BJ (cell line): Measurements from ENCODE around the gene SELENOH. TPM values are rescaled to one million over a fixed set of nuclear protein-coding genes. Genes with fewer than 3 reads are reported as not detected.
"Not testable (repeated sequence)": the region's sequence is repeated elsewhere in the genome, so short reads cannot be mapped to it uniquely, and the experiment has no call there.

Experiments used
- CTCF ChIA-PET: fragments of 350-600 bp; formaldehyde crosslinking; extraction: SDS; loops from one replicate; lab custom pipeline; 2021; ENCODE audit warnings: antibody characterized with exemption, inconsistent platforms; lab: Yijun Ruan, JAX
- POLR2A ChIA-PET: fragments of 300-600 bp; sonication (Branson Sonifier 250); formaldehyde crosslinking; extraction: SDS; loops from one replicate; lab custom pipeline; 2021; ENCODE audit warnings: antibody characterized with exemption; lab: Charles Lee
- DNase-seq: peaks from one replicate; pipeline ENCODE4 v3.0.0-alpha.2; 2011; ENCODE audit warnings: low read depth
- H3K27me3 ChIP-seq: 2 replicates; pipeline ENCODE4 v1.6.0; 2011; ENCODE audit warnings: low read length; ENCODE audit not compliant: control insufficient read depth, insufficient read depth
- H3K36me3 ChIP-seq: 2 replicates; pipeline ENCODE4 v1.5.1; 2011; ENCODE audit warnings: low read length; ENCODE audit not compliant: control insufficient read depth, insufficient read depth
- H3K4me3 ChIP-seq: 2 replicates; pipeline ENCODE4 v1.5.1; 2011; ENCODE audit warnings: low read depth, mild to moderate bottlenecking, control low read depth, low read length
- polyA plus RNA-seq: library from polyadenylated mRNA; depleted of rRNA; stranded (reverse); fragments of >200 nt; gene quantifications from 2 replicates; pipeline ENCODE4 v1.2.3, GENCODE V29; 2011
- TF ChIP-seq, protein P1 (sequence below): IDR thresholded peaks from 2 replicates; pipeline ENCODE4 v1.5.1; 2011; ENCODE audit warnings: low read depth, mild to moderate bottlenecking, control low read depth, inconsistent platforms, low read length, moderate library complexity; ENCODE audit not compliant: insufficient read depth

Gene SELENOH
- polyA plus RNA-seq, 1 experiment: 50.7 TPM

DNA sequence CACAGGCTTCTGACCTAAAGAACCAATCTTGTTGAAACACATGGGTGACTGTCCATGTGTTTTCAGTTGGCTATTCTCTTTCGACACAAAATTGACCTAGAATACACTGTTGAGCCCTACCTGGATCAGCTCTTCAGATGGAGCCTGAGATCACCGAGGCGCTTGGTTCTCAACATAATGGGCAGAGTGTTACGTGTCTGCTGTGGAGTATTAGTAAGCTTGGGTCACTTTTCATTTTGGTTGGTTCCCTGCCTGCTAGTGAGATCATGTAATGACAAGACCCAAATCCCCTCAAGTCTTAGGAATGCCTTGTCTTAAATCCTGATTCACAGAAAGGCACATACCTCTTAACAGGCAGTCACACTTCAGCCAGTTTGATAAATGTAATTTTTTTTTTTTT is 38.0 kb upstream of the SELENOH start:
- Histone ChIP-seq H3K4me3 (no peak overlapping the region), H3K36me3 (peaks cover 21% of the 10 kb centered on the region), H3K27me3 (no peaks in the 10 kb centered on the region)
- DNase-seq: no peak
- TF ChIP-seq, protein P1, sequence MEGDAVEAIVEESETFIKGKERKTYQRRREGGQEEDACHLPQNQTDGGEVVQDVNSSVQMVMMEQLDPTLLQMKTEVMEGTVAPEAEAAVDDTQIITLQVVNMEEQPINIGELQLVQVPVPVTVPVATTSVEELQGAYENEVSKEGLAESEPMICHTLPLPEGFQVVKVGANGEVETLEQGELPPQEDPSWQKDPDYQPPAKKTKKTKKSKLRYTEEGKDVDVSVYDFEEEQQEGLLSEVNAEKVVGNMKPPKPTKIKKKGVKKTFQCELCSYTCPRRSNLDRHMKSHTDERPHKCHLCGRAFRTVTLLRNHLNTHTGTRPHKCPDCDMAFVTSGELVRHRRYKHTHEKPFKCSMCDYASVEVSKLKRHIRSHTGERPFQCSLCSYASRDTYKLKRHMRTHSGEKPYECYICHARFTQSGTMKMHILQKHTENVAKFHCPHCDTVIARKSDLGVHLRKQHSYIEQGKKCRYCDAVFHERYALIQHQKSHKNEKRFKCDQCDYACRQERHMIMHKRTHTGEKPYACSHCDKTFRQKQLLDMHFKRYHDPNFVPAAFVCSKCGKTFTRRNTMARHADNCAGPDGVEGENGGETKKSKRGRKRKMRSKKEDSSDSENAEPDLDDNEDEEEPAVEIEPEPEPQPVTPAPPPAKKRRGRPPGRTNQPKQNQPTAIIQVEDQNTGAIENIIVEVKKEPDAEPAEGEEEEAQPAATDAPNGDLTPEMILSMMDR: no peak
- ChIA-PET POLR2A (no interaction called here), CTCF (interaction anchor here (0.8 to 1.8 kb wide), 2 partner anchors 41 to 97 kb away, joined by 3 to 4 read pairs; no protein-coding TSS in a partner anchor)

DNA sequence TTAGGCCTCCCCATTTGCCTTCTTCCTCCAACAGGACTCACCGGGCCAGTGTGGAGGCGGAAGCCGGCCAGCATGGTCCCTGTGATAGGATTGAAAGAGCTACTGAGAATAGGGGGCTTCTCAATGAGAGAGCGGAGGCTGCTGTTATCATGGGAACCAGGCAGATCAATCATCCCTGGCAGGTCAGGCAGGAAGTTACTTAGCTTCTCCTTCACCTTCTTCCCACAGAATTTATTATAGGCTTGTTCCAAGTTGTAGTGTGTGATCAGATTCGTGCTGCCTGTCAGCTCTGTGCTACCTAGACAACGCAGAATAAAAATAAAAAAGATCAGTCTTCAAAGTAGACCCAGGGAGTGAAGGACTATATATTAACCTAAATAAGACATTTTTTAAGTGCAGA is 36.4 kb upstream of the SELENOH start:
- no peak for DNase-seq
- POLR2A ChIA-PET: no interaction called here
- Histone ChIP-seq H3K27me3 (no peaks in the 10 kb centered on the region), H3K4me3 (no peak overlapping the region), H3K36me3 (peaks cover 14% of the 10 kb centered on the region)
- TF ChIP-seq, protein P1: no peak
- CTCF ChIA-PET: interaction anchor here (1.2 to 2.7 kb wide), 2 partner anchors 96 to 249 kb away, joined by 3 to 6 read pairs; no protein-coding TSS in a partner anchor

DNA sequence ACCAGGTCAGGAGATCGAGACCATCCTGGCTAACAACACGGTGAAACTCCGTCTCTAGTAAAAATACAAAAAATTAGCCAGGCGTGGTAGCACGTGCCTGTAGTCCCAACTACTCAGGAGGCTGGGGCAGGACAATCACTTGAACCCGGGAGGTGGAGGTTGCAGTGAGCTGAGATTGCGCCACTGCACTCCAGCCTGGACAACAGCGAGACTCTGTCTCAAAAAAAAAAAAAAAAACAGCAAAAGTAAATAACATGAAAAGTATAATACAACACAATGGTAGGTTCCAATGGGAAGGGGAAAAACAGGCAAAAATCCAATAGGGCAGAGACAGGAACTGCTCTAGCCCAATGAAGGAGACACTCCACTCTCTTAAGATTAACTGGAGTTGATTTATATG is 35.9 kb upstream of the SELENOH start:
- POLR2A ChIA-PET, DNase-seq: not testable (repeated sequence)

DNA sequence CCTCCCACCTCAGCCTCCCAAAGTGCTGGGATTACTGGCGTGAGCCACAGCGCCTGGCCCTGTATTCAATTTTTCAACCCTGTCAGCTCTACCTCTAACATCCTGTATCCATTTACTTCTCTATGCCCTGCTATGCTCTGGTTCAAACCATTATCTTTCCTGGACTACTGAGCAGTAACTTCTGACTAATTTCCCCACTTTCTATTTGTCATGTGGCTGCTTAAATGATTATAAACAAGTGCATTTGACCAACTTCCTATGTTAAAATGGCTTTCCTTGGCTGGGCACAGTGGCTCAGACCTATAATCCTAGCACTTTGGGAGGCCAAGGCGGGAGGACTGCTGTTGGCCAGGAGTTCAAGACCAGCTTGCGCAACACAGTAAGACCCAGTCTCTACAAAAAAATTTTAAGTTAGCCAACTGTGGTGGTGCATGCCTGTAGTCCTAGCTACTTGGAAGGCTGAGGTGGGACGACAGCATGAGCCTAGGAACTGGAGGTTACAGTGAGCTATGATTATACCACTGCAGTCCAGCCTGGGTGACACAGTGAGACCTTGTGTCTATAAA is 31.4 kb upstream of the SELENOH start:
- ChIA-PET CTCF (interaction anchor here (0.6 to 1.1 kb wide), 4 partner anchors 50 to 217 kb away, joined by 3 to 5 read pairs (median 3); no protein-coding TSS in a partner anchor), POLR2A (no interaction called here)
- no peak overlapping the region for H3K4me3 ChIP-seq
- DNase-seq: no peak
- H3K36me3 ChIP-seq: peaks cover under 1% of the 10 kb centered on the region
- TF ChIP-seq, protein P1: no peak
- no peaks in the 10 kb centered on the region for H3K27me3 ChIP-seq

More for the DNA sequence above, 35.9 kb upstream of the SELENOH start:
- H3K27me3 ChIP-seq, H3K4me3 ChIP-seq: not testable (repeated sequence)
- peaks cover 12% of the 10 kb centered on the region for H3K36me3 ChIP-seq
- CTCF ChIA-PET: interaction anchor here (1.2 to 2.7 kb wide), 2 partner anchors 95 to 249 kb away, joined by 3 to 6 read pairs; no protein-coding TSS in a partner anchor

DNA sequence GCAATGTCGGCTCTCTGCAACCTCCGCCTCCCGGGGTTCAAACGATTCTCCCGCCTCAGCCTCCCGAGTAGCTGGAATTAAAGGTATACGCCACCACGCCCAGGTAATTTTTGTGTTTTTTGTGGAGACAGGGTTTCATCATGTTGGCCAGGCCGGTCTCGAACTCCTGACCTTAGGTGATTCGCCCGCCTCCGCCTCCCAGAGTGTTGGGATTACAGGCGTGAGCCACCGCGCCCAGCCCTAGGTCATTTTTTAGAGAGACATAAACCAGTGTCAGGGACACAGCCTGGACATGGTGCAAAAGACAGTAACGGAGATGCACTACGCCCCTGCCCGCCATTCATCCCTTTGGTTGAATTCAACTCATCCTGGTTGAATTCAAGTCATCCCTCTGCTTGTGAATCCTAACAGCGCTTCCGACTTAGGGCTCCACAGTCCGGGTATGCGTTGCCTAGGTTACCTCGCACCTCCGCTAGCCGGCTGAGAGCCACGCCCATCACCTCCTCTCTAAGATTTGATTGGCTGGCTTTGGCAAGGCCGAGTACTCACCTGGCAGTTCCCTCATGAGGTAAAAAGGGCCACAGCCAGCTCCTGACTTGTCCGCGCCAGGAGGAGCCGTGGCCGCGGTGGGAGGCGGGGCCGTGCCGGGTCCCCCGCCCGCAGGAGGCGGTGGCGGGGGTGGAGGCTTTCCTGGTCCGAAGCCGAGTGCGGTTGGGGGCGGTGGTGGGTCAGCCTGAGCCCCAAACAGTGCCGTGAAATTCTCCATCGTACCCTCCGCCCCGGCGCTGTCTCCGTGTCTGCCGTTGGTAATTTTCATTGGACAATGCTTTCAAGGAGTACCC is 29.7 kb upstream of the SELENOH start, which contains the start of gene MED19:
Gene MED19 (minus strand): TSS at position 802 of the 842 bp plus-strand sequence. CDS start 36 bp downstream, at position 766.
- TF ChIP-seq, protein P1: no peak
- no peaks in the 10 kb centered on the region; the same call in 1 of the 2 replicates for H3K36me3 ChIP-seq
- no peaks in the 10 kb centered on the region for H3K27me3 ChIP-seq
- CTCF ChIA-PET: interaction anchor here (1.1 kb wide), 1 partner anchor 89 kb away, joined by 6 read pairs; no protein-coding TSS in a partner anchor
- DNase-seq: peak; percentile 19
- POLR2A ChIA-PET: interaction anchor here (0.5 to 1.0 kb wide), 4 partner anchors 29 to 401 kb away, joined by 3 to 6 read pairs (median 4); partner anchors contain the start of gene SELENOH
- H3K4me3 ChIP-seq: peak within 1 kb of the TSS; percentile 92
